HG03039 (cell line): Measurements from ENCODE around the gene H2BK1.

Source experiments
- ATAC-seq: cut with Tn5 transposase; IDR thresholded peaks from one replicate; pipeline ENCODE4 v1.9.1; 2021; ENCODE audit warnings: mild to moderate bottlenecking, moderate library complexity; ENCODE audit not compliant: unreplicated experiment

H2BK1 gene

DNA sequence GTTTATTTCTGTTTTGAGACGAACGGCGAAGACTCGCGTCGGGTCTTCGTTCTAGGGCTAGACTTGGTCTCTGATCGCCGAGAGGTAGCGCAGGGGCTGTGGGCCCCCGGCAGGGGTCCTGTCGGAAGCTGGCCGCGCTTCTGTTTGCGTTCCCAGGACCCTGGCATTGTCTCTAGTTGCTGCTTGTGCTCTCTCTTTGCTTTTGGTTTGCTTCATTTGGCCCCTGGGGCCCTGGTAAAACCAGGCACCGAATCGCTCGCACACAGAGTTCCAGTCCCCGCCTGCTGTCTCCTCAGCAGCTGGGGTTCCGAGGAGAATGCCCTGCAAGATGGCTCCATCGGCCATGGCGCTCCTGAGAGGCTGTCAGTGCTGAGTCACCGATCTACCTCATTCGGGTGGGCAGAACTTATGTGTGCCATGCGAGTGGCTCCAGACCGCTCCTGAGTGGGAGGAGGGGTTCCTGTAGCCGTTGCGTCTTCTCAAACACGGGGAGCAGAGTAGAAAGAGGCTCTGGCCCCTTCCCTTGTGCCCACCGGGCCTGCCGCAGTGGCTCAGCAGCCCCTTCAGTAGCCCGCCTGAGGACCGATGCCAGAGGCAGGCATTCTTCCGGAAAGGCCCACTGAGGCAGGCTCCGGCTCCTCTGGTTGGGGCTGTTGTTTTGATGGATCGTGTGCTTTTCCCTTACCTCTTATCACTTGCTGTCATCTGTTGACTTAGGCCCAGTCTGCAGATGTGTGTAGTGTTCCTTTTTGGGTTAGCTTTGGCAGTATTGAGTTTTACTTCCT is 22.8 kb upstream of the H2BK1 start:
- no peak for ATAC-seq

DNA sequence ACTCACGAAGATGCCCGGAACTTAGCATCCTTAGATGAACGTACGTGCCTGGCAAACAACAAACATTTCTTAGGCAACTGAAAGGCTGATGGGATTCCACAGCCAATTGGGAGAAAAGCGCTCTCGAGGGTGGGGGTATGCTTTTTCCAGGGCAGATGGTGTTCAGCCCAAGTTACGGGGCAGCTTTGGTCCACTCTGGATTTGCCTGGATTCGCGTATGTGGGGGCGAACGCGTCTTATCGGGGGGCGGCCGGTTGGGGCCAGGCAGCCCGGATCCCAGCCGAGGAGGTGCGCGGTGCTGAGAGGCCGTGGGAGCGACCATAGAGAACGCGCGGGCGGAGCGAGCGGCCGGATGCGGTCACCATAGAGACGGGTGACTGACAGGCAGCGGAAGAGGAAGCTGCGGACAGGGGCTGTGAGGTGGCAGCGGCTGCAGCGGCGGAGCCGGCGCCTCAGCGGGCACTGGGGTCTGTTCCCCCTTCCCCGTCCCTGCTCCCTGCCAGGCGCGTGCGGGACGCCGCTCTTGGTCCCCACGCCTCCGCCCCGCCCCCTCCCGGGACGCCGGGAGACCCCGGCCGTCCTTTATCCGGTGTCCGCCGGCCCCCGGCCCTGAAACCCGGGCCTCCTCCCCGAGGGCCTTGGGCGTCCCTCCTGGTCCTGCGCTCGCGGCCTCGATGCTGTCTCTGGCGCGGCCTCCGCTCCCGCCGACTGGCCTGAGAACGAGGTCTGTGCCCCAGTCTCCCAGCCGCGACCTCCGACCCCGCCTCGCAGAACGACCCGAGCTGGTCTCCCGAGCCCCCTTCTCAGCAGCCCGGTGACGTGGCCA is 22.0 kb upstream of the H2BK1 start, which contains the start of gene CHPF2:
Gene CHPF2 (plus strand): TSS at position 393 of the 826 bp plus-strand sequence. CDS start 1,529 bp downstream, outside the sequence.
- peak; percentile 97 for ATAC-seq

DNA sequence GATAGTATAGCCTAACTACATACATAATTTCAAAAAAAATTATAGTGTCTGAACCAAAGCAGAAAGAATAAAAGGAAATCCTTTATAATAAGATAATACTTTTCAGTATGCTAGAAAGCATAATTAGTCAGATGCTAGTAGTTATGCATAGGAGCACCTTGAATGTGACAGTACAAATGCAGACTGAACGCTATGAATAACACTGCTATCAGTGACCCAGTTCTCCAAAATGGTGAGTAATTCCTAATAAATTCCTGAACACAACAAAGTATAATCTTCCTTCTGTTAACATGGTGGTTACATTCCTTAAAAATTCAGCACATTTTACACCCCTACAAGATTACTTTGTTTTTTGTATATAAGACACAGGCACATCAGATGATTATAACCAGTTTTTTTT is 20.8 kb upstream of the H2BK1 start:
- ATAC-seq = no peak

DNA sequence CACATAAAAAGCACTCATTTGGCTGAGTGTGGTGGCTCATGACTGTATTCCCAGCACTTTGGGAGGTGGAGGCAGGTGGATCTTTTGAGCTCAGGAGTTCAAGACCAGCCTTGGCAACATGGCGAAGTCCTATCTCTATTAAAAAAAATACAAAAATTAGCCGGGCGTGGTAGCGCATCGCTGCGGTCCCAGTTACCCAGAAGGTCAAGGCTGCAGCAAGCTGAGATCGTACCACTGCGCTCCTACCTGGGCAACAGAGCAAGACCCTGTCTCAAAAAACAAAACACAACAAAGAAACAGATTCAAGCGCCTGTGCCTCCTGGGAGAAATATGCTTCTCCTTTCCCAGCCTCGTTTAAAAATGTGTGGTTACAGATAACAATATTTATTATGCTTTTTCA is 19.0 kb upstream of the H2BK1 start:
- ATAC-seq = no peak

DNA sequence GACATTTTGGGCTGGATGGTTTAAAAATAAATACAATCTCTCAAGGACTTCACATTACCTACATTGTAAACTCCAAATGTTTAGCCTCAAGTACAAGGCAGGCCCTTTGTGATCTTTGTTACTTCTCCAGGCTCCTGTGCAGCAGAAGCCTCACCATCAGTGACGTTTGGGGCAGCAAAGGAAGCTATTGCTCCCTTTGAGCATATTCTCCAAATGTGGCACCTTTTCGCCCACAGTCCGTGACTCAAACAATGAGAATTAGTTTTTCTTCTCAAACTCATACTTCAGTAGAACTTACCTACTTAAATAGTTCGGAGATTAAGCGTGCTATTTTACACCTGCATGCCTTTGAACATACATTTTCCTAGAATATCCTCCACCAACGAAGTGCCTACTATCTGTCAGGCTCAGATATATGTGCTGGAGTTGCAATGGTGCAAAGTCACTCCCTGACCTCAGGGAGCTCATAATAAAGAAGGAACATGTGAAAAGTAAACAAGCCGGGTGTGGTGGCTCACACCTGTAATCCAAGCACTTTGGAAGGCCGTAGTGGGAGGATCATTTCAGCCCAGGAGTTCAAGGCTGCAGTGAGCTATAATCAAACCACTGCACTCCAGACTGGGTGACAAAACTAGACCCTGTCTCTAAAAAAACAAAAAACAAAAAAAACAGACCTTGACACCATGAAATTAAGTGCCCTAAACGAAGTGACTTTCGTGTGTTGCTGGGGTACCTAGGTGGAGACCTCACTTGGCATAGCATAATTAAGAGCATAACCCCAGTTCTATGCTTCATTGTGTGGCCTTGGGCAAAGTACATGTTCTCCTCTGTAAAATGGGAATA is 18.0 kb upstream of the H2BK1 start:
- no peak for ATAC-seq

DNA sequence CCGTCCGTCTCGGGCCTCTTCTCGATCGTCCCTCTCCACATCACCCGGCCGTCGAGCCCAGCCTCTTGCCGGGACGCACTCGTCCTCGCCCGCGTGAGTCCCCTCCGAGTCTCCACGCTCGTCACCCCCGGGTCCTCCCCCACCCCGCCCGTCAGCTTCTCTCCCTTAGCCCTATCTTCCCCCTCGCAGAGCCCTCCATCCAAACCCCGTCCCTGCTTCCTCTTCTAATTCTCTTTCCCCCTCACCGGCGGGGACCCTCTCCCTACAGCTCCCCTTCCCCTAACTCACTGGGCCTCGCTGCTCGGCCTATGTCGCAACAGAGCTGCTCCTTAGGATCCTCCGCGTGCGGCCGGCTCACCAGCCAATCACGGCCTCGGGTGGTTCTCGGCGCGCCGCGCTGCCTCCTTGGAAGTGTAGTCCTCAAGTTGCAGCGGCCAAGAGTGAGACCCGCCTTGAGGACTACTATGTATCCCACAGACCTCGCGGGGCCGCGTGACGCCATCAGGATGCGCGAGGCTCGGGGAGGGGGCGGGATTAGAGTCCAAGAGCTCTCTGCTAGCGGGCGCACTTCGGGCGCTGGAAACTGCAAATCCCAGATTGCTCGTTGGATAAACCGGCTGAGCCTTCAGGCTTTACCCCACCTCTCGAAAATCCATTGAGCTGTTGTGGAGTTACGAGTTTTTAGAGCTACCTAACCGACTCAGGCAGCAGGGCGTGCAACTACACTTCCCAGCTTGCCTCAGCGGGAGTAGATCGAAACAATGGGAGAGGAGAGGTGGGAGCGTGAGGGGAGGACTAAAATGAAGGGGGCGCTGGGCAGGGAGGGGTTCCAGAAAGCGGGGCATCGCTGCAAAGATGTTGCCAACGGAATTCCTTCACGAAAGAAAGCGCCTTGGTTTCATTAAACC is 16.8 kb upstream of the H2BK1 start, which contains the start of gene ABCF2:
Gene ABCF2 (minus strand): TSS at position 331 of the 908 bp plus-strand sequence. CDS start 747 bp downstream, outside the sequence.
- peak; percentile 98 for ATAC-seq

DNA sequence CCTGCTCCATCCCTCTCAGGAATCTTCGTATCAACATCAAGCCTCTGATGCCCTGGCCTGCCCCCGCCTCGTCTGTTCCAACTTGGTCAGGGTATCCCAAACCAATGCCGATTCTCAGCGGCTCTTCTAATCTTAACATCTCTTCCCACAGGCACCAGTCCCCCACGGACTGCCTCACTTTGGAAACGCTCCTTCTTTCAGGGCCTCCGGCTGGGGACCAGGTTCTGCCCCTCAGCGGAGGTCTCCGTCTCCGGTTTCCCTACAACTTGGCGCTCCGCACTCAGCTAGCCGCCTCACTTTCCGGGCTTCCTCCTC is 16.2 kb upstream of the H2BK1 start:
- ATAC-seq = no peak

DNA sequence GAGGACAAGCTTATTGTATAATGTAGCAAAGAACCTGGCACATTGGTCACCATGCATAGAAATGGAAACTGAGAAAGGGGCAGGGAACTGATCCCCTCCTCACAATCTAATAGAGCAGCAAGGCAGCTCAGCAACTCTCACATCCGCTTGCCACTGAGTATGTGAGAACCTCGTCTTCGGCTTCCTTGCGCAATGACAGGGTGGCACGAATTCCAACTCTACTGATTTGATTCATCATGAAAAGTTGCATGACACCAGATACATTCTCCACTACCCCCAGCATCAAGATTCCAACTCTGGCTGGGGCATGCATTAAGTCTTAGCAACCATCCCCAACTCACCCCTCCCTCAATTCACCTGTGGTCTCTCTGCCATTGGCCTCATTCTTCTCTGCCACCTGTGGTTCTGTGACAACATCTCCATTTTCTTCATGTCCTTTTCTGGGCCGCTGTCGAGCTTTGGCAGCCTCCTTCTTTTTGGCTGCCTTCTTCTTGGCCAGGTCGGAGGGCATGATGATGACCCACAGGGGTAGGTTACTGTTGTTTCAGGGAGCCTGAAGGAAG is 15.7 kb upstream of the H2BK1 start:
- ATAC-seq = no peak

DNA sequence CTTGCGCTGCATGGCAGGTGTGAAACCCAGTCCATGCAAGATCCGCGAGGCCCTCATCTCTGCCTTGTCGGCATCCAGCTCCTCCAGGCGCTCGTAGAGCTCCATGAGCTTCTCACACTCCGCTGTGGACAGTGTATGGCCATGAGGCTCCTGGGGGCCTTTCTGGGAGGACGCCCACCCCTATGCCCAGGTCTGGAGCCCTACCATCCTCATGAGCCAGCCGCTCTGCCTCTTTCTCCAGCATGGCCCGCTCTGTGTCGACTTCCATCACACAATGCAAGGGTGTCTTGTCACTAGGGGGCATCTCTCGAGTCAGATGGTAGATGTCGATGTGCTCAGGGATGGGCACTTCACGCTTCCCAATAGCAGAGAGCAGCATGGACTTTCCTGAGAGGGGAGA is 13.4 kb upstream of the H2BK1 start:
- no peak for ATAC-seq

DNA sequence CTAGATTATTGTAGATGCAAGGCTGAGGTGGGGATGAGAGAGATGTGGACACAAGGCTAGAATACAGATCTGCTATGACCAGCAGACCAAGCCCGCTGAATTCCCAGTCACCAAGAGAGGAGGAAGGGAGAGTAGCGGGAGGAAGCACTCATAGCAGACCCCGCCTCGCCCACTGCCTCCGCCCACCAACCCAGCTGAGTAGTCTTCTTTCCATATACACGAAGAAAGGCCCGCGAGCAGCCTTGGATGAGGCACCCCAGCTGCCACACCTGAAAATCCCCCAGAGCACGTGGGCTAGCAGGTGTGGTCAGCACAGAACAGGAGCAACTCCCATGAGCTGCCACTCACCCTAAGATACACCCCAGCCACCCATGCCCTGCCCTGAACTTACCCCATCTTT is 7.9 kb upstream of the H2BK1 start:
- ATAC-seq = no peak

DNA sequence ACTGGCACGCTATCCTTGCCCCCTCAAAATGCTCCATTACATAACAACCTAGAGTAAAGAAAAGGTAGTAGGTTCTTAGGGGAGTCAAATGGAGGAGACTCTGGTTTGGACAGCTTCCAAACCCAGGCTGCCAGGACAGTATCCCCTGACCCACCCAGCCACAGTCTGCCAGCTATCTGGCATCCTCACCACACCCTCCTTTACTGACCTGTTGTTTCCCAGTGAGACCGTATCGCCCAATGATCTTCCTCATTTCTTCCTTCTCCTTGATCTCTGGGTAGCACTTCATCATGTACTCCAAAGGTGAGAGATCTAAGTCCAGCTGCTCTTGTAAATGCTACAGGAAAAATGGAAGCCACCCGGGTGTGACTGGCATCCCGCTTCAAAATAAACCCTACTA is 5.1 kb upstream of the H2BK1 start:
- no peak for ATAC-seq

DNA sequence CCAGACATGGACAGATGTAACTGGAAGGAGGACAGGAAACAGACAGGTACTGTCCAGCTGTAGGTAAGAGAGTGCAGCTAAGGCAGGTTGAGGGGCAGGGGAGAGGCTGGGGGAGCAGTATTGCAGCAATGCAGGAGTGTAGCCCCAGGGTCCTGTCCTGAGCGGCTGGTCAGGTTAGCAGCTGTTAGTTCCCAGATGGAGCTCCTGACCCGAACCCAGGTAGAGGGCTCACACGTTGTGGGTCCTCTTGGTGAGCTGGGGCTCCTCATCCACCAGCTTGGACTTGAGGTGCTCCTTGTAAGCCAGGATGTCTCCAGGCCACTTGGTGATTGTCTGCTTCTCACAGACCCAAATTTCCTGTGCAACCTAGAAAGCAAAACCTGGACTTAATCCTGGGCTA is 3.5 kb upstream of the H2BK1 start:
- no peak for ATAC-seq

DNA sequence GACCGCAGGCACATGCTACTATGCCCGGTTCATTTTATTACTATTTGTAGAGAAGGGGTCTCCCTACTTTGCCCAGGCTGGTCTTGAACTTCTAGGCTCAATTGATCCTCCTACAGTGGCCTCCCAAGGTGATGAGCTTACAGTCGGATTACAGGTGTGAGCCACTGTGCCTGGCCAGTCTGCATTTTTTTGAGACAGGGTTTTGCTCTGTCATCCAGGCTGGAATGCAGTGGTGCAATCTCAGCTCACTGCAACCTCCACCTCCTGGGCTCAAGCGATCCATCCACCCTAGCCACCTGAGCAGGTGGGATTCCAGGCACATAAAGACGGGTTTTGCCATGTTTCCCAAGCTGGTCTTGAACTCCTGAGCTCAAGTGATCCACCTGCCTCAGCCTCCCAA is 2.3 kb upstream of the H2BK1 start:
- ATAC-seq = no peak

DNA sequence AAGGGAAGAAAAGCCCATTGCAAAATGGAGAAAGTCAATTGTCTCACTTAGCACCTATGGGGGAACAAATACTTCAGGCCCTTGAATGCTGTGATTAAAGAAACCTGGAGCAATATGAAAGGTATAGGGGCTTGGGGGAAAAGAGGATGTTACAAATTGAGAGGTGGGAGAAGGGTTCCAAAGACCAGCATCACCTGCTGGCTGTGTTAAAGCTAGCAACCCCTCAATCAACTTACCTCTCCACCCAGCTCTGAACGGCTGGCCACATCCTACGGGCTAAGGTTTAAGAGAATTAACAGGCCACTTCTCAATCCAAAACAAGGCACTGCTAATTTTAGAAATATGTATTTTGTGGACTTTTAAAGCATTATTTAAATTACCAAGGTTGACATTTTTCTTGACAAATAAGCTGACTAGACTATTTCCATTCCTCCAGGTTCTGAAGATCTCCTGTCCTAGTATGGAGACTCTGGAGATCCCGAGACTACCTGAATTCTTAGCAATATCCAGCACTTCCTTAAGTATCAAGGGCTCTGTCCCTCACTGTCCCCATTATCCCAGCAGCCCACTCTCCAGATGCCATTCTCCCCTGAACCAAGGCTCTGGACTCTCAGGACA is 976 bp upstream of the H2BK1 start:
- ATAC-seq = no peak

DNA sequence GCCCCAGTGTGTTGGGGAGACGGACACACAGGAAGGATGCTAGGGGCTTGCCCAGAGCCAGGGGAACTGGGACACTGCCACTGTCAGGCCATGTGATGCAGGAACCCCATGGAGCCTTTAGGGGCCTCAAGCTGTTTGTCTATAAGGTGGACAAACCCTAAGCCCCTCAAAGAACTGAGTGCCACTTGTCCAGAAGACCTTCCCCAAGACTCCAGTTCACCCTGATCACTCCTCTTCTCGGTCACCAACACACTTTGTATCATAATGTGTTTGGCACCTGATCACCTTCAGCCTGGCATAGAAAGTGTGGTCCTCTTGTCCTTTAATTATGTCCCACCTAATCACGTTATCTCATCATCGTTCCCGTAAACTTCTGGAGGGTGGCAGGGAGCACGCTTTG is 700 bp downstream of the H2BK1 start:
- ATAC-seq = no peak

DNA sequence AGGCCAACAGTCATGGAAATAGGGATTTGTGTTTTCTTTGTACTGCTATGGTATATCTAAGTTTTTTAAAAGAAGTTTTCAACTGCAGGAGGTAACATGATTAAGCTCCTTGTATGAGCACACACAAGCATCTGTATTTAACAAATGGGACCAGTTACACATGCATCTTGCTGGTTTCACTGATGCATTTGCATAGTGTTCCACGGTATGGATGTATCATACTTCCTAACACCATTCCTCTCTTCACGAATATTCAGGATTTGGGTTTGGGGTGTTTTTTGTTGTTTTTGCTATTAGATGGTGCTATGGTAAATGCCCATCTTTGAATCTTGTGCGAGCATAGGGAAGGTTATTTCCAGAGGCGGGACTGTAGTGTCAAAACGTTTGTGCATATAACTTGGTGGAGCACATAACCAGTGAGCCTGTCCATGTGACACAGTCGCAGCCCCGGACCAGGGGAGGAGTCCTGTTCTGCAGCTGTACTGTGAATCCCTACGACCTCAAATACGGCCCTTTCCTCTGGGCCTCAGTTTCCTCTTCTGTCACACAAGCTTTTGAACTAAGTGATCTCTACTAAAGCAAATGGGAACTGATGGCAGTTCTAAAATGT is 1.9 kb downstream of the H2BK1 start:
- no peak for ATAC-seq

DNA sequence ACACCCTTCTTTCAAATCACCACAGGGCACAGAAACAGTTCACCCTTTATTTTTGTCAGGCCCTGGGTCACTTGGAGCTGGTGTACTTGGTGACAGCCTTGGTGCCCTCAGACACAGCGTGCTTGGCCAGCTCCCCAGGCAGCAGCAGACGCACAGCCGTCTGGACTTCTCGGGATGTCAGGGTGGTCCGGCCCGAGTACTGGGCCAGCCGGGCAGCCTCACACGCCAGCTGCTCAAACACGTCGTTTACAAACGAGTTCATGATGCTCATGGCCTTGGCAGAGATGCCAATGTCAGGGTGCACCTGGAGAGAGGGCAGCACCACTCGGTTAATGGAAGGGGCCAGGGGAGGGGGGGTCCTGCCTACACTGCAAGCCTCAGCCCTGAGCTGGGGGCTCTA is 2.5 kb downstream of the H2BK1 start:
- no peak for ATAC-seq

DNA sequence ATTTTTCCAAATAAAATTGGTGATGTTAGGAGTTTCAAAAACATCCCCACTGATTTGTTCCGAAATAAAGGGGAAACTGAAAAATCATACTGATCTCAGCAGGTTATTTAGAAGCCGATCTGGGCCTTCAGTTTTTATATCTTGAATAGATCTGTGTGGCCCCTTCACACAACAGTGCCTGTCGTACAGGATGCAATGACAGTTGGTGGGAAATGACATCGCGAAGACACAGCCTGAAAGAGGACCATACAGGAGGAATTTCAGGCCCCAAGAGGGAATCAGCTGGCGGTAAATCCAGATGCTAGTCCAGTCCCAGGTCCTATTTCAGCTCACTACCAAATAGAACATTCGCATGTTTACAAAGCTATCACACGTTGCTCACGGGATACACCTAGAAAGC is 3.0 kb downstream of the H2BK1 start:
- ATAC-seq = no peak

DNA sequence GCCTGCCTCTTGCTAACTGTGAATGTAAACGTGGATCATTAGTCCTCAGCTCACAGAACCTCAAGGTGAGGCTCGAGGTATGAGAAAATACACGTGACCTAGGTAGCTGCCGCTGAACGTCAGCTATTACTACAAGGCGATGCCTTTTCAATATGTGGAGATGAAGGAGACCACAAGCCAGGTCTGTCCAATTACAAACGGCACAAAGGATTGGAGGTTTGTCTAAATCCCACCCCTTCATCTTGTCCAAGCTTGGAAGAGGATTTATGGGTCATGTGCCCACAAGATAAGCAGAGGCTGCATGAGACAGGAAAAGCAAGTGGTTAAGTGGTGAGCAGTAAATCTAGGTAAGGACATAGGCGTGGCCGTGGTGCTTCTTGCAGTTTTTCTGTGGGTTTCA is 3.4 kb downstream of the H2BK1 start:
- ATAC-seq = no peak
